NK-92 treated with Interleukin-12 subunit alpha and Interleukin-12 subunit beta, amount 100 ng/mL, for 24 hours (cell line): Measurements from ENCODE around the gene AMFR.
"Not testable (repeated sequence)": the region's sequence is repeated elsewhere in the genome, so short reads cannot be mapped to it uniquely, and the experiment has no call there.

Experiments
- DNase-seq: peaks from one replicate; lab custom pipeline; 2025; lab: John Stamatoyannopoulos, UW

The AMFR gene

GRCh38 chr16:56388209-56388608 lies 37.1 kb downstream of the AMFR start:
- DNase-seq, result no peak

GRCh38 chr16:56387396-56387795 lies 37.9 kb downstream of the AMFR start:
- no peak for DNase-seq

- DNase-seq, result no peak
These were observed 41.1 kb downstream of the AMFR start for GRCh38 chr16:56384074-56384721.

GRCh38 chr16:56382901-56383355 lies 42.4 kb downstream of the AMFR start:
- no peak for DNase-seq

GRCh38 chr16:56382459-56382858 lies 42.9 kb downstream of the AMFR start:
- no peak for DNase-seq

- DNase-seq, result not testable (repeated sequence)
These were observed 44.4 kb downstream of the AMFR start for GRCh38 chr16:56380778-56381485.

- DNase-seq, result not testable (repeated sequence)
These were observed 46.3 kb downstream of the AMFR start for GRCh38 chr16:56379044-56379443.

- DNase-seq, result not testable (repeated sequence)
These were observed 49.6 kb downstream of the AMFR start for GRCh38 chr16:56375792-56376191.

GRCh38 chr16:56373003-56373402 lies 52.3 kb downstream of the AMFR start:
- no peak for DNase-seq

GRCh38 chr16:56372013-56372634 lies 53.2 kb downstream of the AMFR start:
- no peak for DNase-seq

GRCh38 chr16:56371660-56371937 lies 53.7 kb downstream of the AMFR start:
- no peak for DNase-seq

GRCh38 chr16:56370875-56371659 lies 54.3 kb downstream of the AMFR start:
- no peak for DNase-seq

GRCh38 chr16:56370185-56370874 lies 55.0 kb downstream of the AMFR start:
- DNase-seq, result no peak

- no peak for DNase-seq
These were observed 56.1 kb downstream of the AMFR start for GRCh38 chr16:56369202-56369601.

GRCh38 chr16:56368545-56368944 lies 56.8 kb downstream of the AMFR start:
- no peak for DNase-seq

- no peak for DNase-seq
These were observed 57.6 kb downstream of the AMFR start for GRCh38 chr16:56367764-56368163.

- no peak for DNase-seq
These were observed 58.4 kb downstream of the AMFR start for GRCh38 chr16:56366945-56367344.

- DNase-seq, result no peak
These were observed 59.8 kb downstream of the AMFR start for GRCh38 chr16:56365552-56365951.

GRCh38 chr16:56364865-56365264 lies 60.5 kb downstream of the AMFR start:
- no peak for DNase-seq

- DNase-seq, result no peak
These were observed 61.4 kb downstream of the AMFR start for GRCh38 chr16:56363781-56364565.

- DNase-seq, result no peak
These were observed 62.1 kb downstream of the AMFR start for GRCh38 chr16:56363181-56363716.
